GM12892 (cell line): ENCODE results near the gene CLSTN2.
A peak's percentile ranks its signal among the peaks of the same experiment; 100 is the strongest.

ENCODE experiments used
- DNase-seq: peaks from one replicate; pipeline ENCODE4 v3.0.0; 2011; ENCODE audit not compliant: insufficient read length
- FAIRE-seq: peaks from 2 replicates; lab custom pipeline; 2011; peaks lifted over from hg19 to GRCh38; lab: Jason Lieb, UNC
- POLR2A ChIP-seq: IDR thresholded peaks from 2 replicates; pipeline ENCODE4 v1.6.1; 2011; ENCODE audit warnings: low read depth, low read length, control low read depth
- POLR2AphosphoS5 ChIP-seq: IDR thresholded peaks from 2 replicates; pipeline ENCODE4 v1.6.1; 2011; ENCODE audit warnings: low read depth, low read length, control low read depth
- TAF1 ChIP-seq: IDR thresholded peaks from 2 replicates; pipeline ENCODE4 v1.6.1; 2011; ENCODE audit warnings: low read depth, mild to moderate bottlenecking, control low read depth, low read length, borderline replicate concordance

Gene CLSTN2

GRCh38 chr3:139928708-139929505 is 6.1 kb upstream of the CLSTN2 start:
- FAIRE-seq, result no peak

GRCh38 chr3:139930211-139930610 is 4.8 kb upstream of the CLSTN2 start:
- no peak for FAIRE-seq
- no peak for DNase-seq
- no peak for TF ChIP-seq POLR2AphosphoS5
- TF ChIP-seq TAF1, result no peak
- TF ChIP-seq POLR2A, result no peak

More at GRCh38 chr3:139928708-139929505, 6.1 kb upstream of the CLSTN2 start:
- TF ChIP-seq POLR2AphosphoS5 (no peak), POLR2A (no peak), TAF1 (no peak)
- DNase-seq, result no peak

- TF ChIP-seq POLR2AphosphoS5 (no peak), POLR2A (no peak), TAF1 (no peak)
- DNase-seq, result no peak
- FAIRE-seq, result no peak
Measured at GRCh38 chr3:139933766-139934165, 1.2 kb upstream of the CLSTN2 start.

GRCh38 chr3:139934613-139935015 is 371 bp upstream of the CLSTN2 start:
- no peak for FAIRE-seq
- DNase-seq, result no peak
- no peak for TF ChIP-seq POLR2A
- no peak for TF ChIP-seq POLR2AphosphoS5
- no peak for TF ChIP-seq TAF1

- DNase-seq, result peak; percentile 27
- TF ChIP-seq POLR2AphosphoS5 (no peak), TAF1 (no peak), POLR2A (no peak)
- no peak for FAIRE-seq
Measured at GRCh38 chr3:139935866-139936817, 1.2 kb downstream of the CLSTN2 start.

- DNase-seq (peak; percentile 13), FAIRE-seq (no peak)
- TF ChIP-seq POLR2AphosphoS5 (no peak), POLR2A (no peak), TAF1 (no peak)
Measured at GRCh38 chr3:139937674-139938279, 2.8 kb downstream of the CLSTN2 start.

- FAIRE-seq, result no peak
- TF ChIP-seq POLR2A (no peak), TAF1 (no peak), POLR2AphosphoS5 (no peak)
- no peak for DNase-seq
Measured at GRCh38 chr3:139939681-139940190, 4.8 kb downstream of the CLSTN2 start.

- TF ChIP-seq POLR2A, result no peak
- TF ChIP-seq TAF1, result no peak
- no peak for TF ChIP-seq POLR2AphosphoS5
- DNase-seq, result no peak
- no peak for FAIRE-seq
Measured at GRCh38 chr3:139940622-139941021, 5.6 kb downstream of the CLSTN2 start.

- DNase-seq (no peak), FAIRE-seq (no peak)
- TF ChIP-seq POLR2A (no peak), POLR2AphosphoS5 (no peak), TAF1 (no peak)
Measured at GRCh38 chr3:139941580-139941979, 6.6 kb downstream of the CLSTN2 start.

- TF ChIP-seq POLR2A (no peak), POLR2AphosphoS5 (no peak), TAF1 (no peak)
- DNase-seq, result no peak
- FAIRE-seq, result no peak
Measured at GRCh38 chr3:139944256-139944910, 9.4 kb downstream of the CLSTN2 start.

GRCh38 chr3:139945386-139945785 is 10.4 kb downstream of the CLSTN2 start:
- DNase-seq (no peak), FAIRE-seq (no peak)
- no peak for TF ChIP-seq TAF1
- TF ChIP-seq POLR2A, result no peak
- no peak for TF ChIP-seq POLR2AphosphoS5
